IPS-NIHi11 (cell line): ENCODE data around the gene CBLB.

ENCODE experiments used
- DNase-seq: peaks from one replicate; pipeline ENCODE4 v3.0.0; 2012; ENCODE audit warnings: mixed read lengths, low spot score

CBLB gene

GRCh38 chr3:105869861-105870755, 1.3 kb upstream of the CBLB start:
- DNase-seq = no peak

- DNase-seq = no peak
Measured at GRCh38 chr3:105869531-105869833, 670 bp upstream of the CBLB start.

GRCh38 chr3:105868431-105868741, 426 bp downstream of the CBLB start:
- DNase-seq = peak; percentile 60

- DNase-seq = no peak
Measured at GRCh38 chr3:105867712-105868430, 941 bp downstream of the CBLB start.

GRCh38 chr3:105866656-105867653, 1.9 kb downstream of the CBLB start:
- DNase-seq = no peak

- no peak for DNase-seq
Measured at GRCh38 chr3:105865867-105866350, 2.9 kb downstream of the CBLB start.

GRCh38 chr3:105865016-105865623, 3.7 kb downstream of the CBLB start:
- no peak for DNase-seq

- no peak for DNase-seq
Measured at GRCh38 chr3:105864212-105864611, 4.6 kb downstream of the CBLB start.

GRCh38 chr3:105863608-105864007, 5.2 kb downstream of the CBLB start:
- no peak for DNase-seq

- no peak for DNase-seq
Measured at GRCh38 chr3:105862217-105862616, 6.6 kb downstream of the CBLB start.

GRCh38 chr3:105860641-105861040, 8.2 kb downstream of the CBLB start:
- DNase-seq = no peak

GRCh38 chr3:105858017-105858416, 10.8 kb downstream of the CBLB start:
- DNase-seq = no peak

- DNase-seq = no peak
Measured at GRCh38 chr3:105857601-105858000, 11.2 kb downstream of the CBLB start.

GRCh38 chr3:105856605-105857004, 12.2 kb downstream of the CBLB start:
- DNase-seq = no peak

GRCh38 chr3:105853801-105854432, 14.9 kb downstream of the CBLB start:
- no peak for DNase-seq

GRCh38 chr3:105851582-105851981, 17.2 kb downstream of the CBLB start:
- no peak for DNase-seq

GRCh38 chr3:105851176-105851575, 17.6 kb downstream of the CBLB start:
- no peak for DNase-seq

GRCh38 chr3:105850593-105850992, 18.2 kb downstream of the CBLB start:
- DNase-seq = no peak

- no peak for DNase-seq
Measured at GRCh38 chr3:105848821-105849220, 20.0 kb downstream of the CBLB start.

- no peak for DNase-seq
Measured at GRCh38 chr3:105847865-105848264, 20.9 kb downstream of the CBLB start.

GRCh38 chr3:105847452-105847851, 21.4 kb downstream of the CBLB start:
- DNase-seq = no peak
